EL (cell line): ENCODE results near the gene ERN1.

Experiments
- DNase-seq: peaks from one replicate; pipeline ENCODE4 v3.0.0-alpha.2; 2016

Gene ERN1

DNA sequence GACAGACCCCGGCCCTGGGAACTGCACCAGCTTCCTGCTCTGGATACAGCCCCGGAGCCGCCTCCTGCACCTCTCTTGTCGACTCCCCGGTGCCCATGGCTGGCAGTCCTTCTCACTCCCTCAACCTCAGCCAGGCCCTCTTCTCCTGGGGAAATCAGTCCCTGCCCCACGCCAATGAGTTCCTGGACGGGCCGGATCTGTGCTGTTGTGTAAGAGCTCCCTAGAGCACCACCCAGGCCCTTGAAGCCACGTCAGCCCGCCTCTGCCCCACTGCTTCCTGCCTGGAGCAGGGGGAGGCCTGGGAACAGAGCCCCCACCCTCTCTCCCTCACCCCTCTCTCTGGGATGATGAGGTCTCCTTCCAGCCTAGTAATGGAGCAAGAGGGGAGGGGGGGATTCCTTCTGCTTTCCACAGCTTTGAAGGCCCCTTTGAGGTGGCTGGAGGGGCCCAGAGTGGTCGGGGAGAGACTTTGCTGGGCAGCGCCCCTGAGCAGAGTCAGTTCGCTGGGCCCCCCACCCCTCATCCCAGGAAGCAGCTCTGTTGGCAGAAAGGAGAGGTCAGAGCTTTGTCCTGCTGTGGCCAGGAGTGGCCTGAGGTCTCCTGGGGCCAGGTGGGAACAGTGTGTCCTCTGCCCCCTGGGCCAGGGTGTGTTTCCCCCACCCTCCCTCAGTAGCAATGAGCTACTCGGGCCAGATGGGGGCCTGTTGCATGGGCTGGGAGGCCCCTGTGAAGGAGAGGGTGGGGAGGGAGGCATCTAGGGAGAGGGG lies 128.0 kb downstream of the ERN1 start:
- DNase-seq = no peak

DNA sequence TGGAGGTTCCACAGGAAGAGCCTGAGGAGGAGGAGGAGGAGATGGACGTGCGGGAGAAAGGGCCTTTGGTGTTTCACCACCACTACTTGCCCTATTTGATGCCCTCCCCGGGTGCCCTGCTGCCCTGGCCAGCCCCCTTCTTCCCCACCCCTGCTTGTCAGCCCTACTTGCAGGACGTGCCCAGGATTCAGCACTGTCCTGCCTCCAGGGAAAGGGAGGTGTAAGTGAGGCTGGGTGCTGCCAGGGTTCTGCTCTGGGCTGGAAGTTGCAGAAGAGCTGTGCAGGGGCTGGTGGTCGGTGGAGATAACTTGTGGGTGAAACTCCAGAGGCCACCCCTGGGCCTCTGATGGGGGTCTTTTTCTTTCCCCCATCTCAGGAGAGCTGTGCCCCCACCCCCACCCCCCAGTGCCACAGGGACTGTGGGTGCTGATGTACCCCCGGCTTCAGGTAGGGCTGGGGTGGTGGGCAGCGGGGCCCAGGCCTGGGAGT lies 128.8 kb downstream of the ERN1 start:
- no peak for DNase-seq

DNA sequence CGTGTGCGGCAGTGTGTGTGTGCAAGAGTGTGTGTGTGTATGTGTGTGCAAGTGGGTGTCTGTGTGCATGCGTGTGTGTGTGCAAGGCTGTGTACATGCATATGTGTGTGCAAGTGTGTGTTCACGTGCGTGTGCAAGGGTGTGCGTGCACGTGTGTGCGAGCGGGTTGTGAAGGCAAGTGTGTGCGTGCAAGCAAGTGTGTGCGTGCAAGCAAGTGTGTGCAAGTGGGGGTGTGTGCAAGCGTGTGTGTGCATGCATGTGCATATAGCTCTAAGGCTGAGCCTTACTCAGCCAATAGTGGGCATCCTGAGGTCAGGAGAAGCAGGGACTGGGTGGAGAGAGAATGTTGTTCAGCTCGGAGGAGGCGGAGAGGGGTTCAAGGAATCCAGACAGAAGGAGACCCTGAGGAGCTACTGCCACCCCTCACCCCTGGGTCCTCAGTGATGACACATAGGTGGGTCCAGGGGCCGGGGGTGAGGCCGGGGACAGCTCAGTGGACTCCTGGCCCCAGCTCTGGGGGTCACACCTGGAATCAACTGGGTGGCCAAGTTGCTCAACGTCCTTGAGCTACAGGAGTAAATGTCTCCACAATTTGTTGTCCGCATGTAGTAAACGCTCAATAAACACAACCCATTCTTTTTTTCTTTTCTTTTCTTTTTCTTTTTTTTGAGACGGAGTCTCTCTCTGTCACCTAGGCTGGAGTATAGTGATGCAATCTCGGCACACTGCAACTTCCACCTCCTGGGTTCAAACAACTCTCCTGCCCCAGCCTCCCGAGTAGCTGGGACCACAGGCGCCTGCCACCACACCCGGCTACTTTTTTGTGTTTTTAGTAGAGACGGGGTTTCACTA lies 130.0 kb downstream of the ERN1 start:
- no peak for DNase-seq

DNA sequence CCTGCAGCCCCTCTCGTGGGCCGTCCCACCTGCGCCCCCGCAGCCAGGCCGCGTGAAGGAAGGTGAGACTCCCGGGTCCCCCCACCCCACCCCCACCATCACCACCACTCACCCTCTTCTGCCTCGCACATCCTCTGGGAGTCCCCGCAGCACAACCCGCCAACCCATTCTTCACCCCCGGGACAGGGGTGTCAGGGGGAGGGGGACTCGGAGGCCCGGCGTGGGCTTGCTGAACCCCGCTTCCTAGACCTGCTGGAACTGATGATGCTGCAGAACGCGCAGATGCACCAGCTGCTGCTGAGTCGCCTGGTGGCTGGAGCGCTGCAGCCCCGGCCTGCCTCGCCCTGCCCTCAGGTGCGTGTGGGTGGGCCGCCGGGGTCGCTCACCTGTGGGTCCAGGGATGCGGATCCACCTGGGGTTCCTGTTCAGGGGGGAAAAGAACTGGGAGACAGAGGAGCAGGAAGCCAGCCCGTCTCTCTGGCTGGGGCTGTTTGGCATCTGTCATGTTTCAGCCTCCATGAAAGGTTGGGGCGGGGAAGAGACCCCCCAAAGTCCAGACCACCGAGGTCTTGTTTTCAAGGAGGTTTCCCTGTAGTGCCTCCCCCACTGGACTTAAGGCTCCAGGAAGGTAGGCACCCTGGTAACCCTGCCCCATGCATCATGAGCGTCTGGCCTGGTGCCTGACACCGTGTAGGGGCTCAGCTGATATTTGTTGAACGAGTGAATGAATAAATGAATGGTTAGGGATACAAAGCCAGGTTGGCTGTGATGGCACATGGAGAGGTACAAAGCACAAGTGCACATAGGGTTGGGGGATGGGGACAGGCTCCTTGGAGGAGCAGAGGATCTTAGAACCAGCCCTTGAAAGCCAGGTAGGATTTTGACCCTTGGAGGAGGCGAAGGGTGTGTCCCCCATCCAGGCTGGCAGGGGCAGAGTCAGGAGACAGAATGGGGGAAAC lies 130.9 kb downstream of the ERN1 start:
- no peak for DNase-seq

DNA sequence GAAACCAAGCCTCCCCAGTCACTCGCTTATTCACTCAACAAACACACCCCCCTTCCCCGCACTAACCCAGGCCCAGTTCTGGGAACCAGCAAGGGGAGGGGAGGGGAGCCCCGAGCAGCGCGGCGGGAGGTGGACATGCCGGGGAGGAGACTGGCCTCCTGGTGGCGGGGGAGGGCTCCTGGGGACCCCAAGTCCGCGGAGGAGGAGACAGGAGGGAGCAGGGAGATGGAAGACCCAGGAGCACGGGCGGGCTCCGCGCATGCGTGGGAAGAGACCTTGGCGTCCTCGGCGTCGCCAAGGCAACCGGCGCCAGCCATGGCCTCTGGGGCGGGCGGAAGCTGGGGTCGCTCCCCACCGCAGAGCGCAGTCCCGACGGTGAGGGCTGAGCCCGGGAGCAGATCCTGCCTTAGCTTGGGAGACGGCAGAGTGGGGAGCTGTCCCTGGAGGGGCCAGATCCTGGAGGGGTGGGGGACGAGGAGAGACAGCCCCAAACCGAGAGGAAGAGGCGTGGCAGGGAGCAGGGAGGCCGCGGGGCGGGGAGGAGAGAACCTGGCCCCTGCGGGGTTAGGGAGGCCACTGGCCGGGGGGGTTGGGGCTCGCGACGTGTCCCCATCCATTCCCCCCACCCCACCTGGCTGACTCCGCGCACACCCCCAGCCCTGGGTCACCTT lies 131.8 kb downstream of the ERN1 start, which contains the start of gene PRR29:
Gene PRR29, plus strand, starts transcription at position 302 of the 671 bp plus-strand sequence. Its CDS starts 14 bp downstream, at position 316.
- peak; percentile 66 for DNase-seq

DNA sequence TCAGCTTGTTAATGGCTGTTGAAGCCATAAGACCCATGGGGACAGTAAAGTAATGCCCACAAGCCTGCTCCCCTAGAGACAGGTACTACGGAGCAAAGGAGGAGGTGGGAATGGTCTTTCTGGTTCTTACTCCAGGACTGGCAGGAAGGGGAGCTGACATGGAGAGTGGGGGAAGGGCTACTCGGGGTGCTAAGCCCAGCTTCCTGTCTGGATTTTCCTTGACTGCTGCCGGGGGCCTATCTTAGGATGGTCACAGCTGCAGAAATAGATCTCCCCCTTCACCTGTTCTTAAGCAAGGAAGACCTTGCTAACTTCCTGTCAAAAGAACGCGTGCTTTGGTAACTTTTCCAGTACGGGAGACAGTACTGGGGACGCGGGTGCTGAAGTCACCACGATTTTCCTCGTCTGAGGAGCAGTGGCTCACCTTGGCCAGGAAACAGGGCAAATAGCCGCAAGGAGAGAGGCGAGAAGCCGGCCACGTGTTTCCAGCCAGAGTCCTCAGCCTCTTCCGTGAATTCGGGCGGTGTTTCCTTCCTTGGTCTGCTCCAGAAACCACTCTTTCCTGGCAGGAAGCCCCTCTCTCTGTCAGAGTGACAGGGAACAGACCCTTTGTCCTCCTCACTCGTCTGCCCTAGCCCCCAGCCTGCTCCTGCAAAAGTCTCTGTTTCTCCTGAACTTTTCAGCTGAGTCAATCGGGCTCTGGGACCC lies 132.4 kb downstream of the ERN1 start:
- no peak for DNase-seq

DNA sequence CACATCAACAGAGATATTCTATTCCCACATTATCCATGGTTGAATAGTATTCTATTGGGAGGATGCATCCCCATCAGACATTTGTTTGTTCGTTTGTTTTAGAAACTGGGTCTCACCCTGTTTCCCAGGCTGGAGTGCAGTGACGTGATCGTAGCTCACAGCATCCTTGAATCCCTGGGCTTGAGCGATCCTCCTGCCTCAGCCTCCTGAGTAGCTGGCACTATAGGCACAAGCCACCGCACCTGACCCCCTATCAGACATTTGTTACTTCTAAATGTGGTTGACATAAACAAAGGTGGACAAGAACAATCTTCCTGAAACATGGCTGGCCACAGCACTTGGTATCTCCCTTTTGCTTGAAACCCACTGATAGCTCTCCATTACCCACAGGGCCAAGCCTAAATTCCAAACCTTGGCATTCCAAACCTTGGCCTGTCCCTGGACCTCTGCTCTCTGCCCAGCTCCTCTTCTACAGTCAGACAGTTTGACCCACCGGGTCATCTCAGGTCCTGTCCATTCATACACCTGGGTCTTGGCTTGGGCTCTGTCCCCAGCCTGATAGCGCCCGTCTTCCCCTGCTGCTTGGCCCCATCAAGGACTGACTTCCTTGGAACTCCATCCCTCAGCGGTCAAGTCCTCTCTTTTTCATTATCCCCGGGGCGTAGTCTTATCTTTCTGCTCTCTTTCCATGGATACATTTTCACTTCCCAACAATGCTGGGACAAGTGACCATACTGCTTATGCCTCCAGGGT lies 133.3 kb downstream of the ERN1 start:
- no peak for DNase-seq

DNA sequence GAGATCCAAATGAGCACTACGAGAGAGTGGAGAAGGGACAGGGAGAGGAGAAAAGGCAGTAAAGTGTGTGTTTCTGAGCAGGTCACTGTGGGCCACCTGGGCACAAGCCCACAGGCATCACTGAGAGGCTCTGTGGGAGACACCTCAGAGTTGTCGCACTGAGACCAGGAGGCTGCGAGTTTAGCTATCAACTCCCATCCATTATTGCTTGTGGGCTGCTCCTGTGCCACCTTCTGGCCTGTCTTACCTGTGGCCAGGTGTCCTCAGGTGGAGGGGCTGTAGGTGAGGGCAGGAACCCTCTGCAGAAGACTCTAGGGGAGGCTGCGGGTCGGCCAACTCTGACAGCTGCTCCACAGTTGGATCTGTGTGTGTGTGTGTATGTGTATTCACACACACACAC lies 134.3 kb downstream of the ERN1 start:
- DNase-seq = no peak

DNA sequence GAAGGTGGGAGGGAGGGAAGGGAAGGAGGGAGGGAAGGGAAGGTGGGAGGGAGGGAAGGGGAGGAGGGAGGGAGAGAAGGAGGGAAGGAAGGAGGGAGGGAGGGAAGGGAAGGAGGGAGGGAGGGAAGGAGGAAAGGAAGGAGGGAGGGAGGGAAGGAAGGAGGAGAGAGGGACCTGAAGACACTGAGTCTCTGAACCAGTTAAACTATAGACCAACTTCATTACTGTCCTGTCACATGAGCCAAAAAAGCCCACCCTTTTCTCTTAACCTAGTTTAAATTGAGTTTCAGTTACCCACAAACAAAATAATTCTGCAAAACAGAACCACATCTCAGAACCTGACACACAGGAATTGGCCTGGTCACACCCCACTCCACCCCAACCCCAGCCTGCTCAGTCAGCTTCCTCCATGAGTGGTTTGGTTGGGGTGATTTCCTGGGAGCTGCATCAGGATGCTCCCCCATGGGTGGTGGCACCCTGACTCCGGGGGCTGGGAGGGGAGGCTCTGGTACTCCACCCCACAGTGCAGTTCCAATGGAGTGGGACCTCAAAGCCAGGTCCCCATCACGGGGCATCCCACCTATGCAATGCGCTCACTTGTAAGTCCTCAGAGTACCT lies 136.5 kb downstream of the ERN1 start:
- no peak for DNase-seq

DNA sequence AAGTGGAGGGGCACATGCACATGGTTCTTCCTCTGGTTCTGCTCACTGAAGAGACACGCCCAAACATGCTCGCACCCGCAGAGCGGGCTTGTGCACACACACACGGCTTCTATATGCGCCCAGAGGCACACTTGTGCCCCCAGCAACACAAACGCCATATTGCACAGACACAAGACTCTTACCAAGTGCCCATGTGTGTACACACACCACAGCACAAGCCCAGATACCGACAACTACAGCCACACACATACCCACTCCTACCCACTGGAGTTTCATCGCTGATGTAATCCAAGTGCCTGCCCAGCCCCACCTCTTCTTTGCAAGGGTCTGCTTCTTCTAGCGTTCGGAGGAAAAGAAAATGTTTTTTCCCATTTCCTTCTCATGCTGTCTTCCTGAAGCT lies 138.3 kb downstream of the ERN1 start:
- no peak for DNase-seq

DNA sequence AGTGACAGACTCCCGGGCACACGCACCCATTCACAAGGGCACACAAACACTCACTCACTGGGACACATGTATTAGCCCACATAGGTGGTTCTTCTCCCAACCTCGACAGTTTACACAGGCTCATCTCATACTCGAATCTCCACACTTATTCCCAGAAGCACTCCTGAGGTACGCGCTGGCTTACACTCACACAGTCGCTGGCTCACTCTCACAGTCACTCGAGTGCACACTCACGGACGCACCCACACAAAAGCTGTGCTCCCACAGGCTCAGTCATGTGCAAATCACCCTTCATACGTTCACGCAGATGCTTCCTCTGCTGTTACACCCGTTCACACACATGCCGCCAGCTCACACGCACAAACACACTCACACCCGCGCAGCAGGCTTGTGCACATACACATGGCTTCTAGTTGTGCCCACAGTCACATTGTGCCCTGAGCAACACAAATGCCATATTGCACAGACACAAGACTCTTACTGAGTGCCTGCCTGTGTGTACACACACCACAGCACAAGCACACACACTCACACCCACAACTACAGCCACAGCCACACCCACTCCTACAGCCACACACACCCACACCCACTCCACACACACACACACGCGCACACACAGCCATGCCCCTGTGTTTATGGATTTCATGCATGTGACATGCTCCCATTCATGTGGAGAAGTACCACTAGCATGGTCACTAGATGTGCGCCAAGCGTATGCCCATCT lies 140.2 kb downstream of the ERN1 start:
- no peak for DNase-seq
